NCI-H2196 treated with DMSO at 0.1 percent for 48 hours (cell line): Measurements from ENCODE around the gene IMPG2.
"Not testable (repeated sequence)": the region's sequence is repeated elsewhere in the genome, so short reads cannot be mapped to it uniquely, and the experiment has no call there.

Experiments
- DNase-seq: peaks from one replicate; lab custom pipeline; 2025; ENCODE audit not compliant: unreplicated experiment; lab: John Stamatoyannopoulos, UW

IMPG2 gene

GRCh38 chr3:101320475-101320874 is at the start of gene IMPG2:
Gene IMPG2 (minus strand): TSS chr3:101320575. CDS start chr3:101320372, 203 bp downstream.
- DNase-seq = no peak

GRCh38 chr3:101362406-101362805 is 42.0 kb upstream of the IMPG2 start:
- no peak for DNase-seq

GRCh38 chr3:101351829-101352228 is 31.5 kb upstream of the IMPG2 start:
- DNase-seq = no peak

DNA sequence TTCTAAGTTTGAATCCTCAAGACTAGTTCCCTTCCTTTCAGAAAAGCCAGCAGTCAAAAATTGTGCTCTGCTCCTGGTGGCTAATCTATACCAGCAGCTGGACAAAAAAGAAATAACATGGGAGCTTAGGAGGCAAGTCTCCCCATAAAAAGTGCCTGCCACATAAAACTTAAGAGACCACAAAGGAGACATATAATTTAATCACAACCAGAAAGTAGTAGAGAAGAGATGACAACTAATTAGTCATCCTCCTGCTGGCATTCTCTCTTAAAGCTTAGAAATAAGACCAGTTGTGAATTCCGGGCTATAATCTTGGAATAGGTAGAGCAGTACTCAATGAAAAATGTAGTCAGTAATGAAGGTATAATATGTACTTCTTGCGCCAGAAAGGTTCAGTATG is 20.2 kb upstream of the IMPG2 start:
- no peak for DNase-seq

DNA sequence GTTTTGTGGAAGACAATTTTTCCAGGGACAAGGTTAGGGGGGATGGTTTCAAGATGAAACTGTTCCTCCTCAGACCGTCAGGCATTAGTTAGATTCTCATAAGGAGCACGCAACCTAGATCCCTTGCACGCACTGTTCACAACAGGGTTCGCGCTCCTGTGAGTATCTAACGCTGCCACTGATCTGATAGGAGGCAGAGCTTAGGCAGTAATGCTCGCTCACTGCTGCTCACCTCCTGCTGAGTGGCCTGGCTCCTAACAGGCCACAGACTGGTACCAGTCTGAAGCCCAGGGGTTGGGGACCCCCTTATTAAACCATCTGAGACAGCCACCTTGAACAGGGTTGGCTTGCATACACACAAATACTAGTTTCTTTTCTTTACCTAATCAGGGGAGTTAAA is 13.5 kb upstream of the IMPG2 start:
- no peak for DNase-seq

GRCh38 chr3:101329016-101329673 is 8.8 kb upstream of the IMPG2 start:
- DNase-seq = no peak

GRCh38 chr3:101325393-101326134 is 5.2 kb upstream of the IMPG2 start:
- DNase-seq = no peak

DNA sequence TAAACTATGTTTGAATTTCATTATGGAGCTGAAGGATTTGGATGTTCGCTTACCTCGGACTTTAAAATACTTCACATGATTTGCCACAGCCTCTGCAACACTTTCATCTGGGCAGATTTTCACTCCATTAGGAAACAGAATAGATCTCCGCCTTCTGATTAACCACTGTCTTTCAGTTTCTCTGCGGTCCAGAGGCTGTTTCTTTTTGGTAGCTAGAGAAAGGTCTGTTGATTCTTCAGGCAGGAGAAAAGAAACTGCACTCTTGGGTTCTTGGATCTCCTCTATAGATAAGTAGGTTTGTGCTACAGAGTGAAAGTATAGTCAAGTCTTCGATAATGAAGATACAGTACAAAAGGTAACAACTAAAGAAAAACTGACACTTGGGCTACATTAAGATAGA is 844 bp downstream of the IMPG2 start:
- DNase-seq = no peak

GRCh38 chr3:101312545-101312944 is 7.8 kb downstream of the IMPG2 start:
- no peak for DNase-seq

- DNase-seq = no peak
Observed at GRCh38 chr3:101311676-101312075, 8.7 kb downstream of the IMPG2 start.

DNA sequence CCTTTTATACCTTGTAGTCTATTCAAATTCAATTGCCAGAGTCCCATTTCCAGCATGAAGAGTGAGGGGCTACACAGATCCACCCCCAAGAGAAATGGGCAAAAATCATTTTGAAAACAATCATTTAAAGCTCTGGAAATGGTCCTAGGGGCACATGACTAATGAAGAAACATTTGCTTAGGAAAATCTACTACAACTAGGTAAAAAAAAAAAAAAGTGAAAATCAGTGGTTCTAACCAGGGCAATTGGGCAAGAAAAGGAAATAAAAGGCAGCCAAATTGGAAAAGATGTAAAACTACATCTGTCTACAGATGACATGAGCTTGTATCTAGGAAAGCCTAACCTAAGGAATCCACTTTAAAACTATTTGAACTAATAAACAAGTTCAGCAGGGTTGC is 9.4 kb downstream of the IMPG2 start:
- no peak for DNase-seq

DNA sequence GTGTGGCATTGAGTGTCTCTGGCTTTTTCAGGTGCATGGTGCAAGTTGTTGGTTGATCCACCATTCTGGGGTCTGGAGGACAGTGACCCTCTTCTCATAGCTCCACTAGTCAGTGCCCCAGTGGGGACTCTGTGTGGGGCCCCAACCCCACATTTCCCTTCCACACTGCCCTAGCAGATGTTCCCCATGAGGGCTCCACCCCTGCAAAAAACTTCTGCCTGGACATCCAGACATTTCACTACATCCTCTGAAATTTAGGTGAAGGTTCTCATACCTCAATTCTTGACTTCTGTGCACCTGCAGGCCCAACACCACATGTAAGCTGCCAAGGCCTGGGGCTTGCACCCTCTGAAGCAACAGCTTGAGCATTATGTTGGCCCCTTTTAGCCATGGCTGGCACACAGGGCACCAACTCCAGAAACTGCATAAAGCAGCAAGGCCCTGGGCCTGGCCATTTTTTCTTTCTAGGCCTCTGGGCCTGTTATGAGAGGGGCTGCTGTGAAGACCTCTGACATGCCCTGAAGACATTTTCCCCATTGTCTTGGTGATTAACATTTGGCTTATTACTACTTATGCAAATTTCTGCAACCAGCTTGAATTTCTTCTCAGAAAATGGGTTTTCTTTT is 12.1 kb downstream of the IMPG2 start:
- not testable (repeated sequence) for DNase-seq

GRCh38 chr3:101303836-101304235 is 16.5 kb downstream of the IMPG2 start:
- no peak for DNase-seq

DNA sequence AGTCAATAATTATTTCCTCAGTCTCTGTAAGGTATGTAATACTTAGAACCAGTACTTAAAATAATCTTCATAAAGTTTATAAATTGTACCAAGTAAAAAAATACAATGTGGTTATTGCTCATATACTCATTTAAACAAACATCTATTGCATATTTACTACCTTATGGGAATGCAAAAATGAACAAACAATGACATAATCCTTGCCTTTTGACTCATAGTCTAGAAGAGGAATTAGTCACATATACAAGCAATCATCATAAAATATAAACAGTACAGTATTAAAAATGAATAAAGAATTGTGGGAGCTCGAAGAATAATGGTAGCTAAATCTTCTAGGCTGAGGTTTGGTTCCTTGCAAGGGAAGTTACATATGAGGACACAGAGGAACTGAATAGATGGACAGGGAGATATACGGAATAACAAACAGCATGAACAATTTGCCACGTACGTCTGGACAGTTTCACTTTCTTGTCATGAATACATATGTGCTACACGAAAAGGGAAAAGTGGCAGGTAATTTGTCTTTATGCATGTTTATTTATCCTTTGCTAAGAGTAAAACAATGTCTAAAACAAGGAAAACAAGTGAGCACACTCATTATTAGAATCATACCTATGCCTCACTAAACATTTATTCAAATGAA is 17.2 kb downstream of the IMPG2 start:
- no peak for DNase-seq

DNA sequence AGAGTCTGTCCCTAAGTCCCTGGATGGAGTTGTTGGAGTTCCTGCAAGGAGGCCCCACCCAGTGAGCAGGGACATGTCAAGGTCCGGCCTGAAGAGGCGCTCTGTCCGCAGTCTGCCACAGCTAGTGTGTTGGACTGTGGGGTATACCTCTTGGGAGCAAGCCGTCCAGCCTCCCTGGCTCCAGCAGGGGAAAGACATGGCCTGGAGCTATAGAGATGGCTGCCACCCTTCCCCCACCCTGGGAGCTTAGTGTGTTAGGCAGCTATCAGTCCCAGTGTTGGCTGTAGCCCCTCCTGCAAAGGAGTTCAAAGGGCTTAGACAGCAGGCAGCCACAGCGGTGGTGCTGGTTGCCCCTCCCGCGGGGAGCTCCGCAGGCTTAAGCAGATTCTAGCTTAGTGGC is 20.3 kb downstream of the IMPG2 start:
- DNase-seq = no peak

- DNase-seq = no peak
Observed at GRCh38 chr3:101292027-101292426, 28.3 kb downstream of the IMPG2 start.

DNA sequence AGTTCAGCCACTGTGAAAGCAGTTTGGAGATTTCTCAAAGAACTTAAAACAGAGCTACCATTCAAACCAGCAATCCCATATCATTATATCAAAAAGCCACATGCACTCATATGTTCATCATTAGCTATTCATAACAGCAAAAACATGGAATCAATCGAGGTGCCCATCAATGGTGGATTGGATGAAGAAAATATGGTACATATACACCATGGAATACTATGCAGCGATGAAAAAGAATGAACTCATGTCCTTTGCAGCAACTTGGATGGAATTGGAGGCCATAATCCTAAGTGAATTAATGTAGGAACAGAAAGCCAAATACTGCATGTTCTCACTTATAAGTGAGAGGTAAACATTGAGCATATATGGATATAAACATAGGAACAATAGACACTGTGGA is 32.1 kb downstream of the IMPG2 start:
- no peak for DNase-seq

GRCh38 chr3:101284757-101285156 is 35.6 kb downstream of the IMPG2 start:
- no peak for DNase-seq

GRCh38 chr3:101281521-101282030 is 38.8 kb downstream of the IMPG2 start:
- no peak for DNase-seq

DNA sequence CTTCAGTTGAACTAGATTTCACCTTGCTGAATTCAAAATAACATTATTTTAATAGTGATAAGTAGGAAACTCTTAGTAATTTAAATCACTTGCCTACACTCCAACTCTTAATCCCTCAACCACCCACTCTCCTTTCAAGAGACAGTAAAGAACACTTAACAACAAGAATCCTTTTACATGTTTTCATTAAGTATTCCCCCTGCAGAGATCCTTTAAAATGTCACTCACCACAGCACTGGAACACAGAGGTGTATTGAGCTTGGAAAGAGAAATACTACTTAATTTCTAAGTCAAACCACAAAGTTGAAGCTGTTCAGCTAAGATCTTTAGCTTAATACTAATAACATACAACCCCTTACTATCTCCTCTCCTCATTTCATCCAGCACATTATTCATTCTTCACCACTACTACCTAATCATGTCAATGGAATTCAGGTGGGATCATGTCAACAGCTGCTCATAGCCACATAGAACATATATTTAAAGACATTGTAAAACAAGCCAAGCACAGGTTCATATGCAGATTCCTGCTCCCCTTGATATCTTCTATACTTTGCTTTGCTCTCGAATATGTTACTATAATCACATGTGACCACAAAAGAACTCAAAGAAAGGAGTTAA is 40.5 kb downstream of the IMPG2 start:
- no peak for DNase-seq

- no peak for DNase-seq
Observed at GRCh38 chr3:101279162-101279561, 41.2 kb downstream of the IMPG2 start.
